Ascending aorta (tissue), 2 donors: Measurements from ENCODE around the gene GBP2. TPM values are rescaled to one million over a fixed set of nuclear protein-coding genes. Genes with fewer than 3 reads are reported as not detected.

Source experiments
- DNase-seq, 2 donors: peaks; one replicate each; pipeline ENCODE4 v3.0.0-alpha.2; 2019; ENCODE audit warnings: low spot score in 2 of 2
- H3K27ac ChIP-seq, 2 donors: fragments of 200-600 bp; sonication (generic); one replicate each; pipeline ENCODE4 v1.5.1; 2016 to 2017; ENCODE audit warnings: mild to moderate bottlenecking in 1 of 2
- H3K27me3 ChIP-seq: fragments of 200-600 bp; sonication (generic); one replicate; pipeline ENCODE4 v1.5.1; 2017
- H3K36me3 ChIP-seq, 2 donors: fragments of 200-600 bp; sonication (generic); one replicate each; pipeline ENCODE4 v1.5.1; 2016
- H3K4me1 ChIP-seq, 2 donors: fragments of 200-600 bp; sonication (generic); one replicate each; pipeline ENCODE4 v1.5.1; 2016 to 2017; ENCODE audit warnings: mild to moderate bottlenecking in 1 of 2
- H3K4me3 ChIP-seq, 2 donors: fragments of 200-600 bp; sonication (generic); one replicate each; pipeline ENCODE4 v1.5.1; 2016 to 2017; ENCODE audit warnings: mild to moderate bottlenecking in 1 of 2
- H3K9me3 ChIP-seq, 2 donors: fragments of 200-600 bp; sonication (generic); one replicate each; pipeline ENCODE4 v1.5.1; 2016
- CTCF ChIP-seq, 3 experiments: fragments of 200-600 bp in 2 of 3; fragments of 450-650 bp in 1 of 3; sonication (generic) in 2 of 3; IDR thresholded peaks; one replicate each; pipeline ENCODE4 v1.5.1; 2016 to 2019; ENCODE audit warnings: antibody characterized with exemption in 3 of 3, mild to moderate bottlenecking in 1 of 3, moderate library complexity in 1 of 3
- intact Hi-C: fragments of 100-400 bp; cut with DNase I; formaldehyde crosslinking; loops from one replicate; pipeline ENCODE4 v1.15.1; 2023
- total RNA-seq: library from RNA; depleted of rRNA; stranded (reverse); fragments of >200 nt; gene quantifications from one replicate; pipeline ENCODE4 v1.1.0, GENCODE V29; 2016

GBP2 gene
- total RNA-seq, result 72.9 TPM

- no peak for DNase-seq
These were observed at the start of gene GBP2 for GRCh38 chr1:89125913-89126580. GBP2 (minus strand) TSS chr1:89126114; CDS start chr1:89121966, 4,148 bp downstream.

GRCh38 chr1:89174491-89174890 is 48.6 kb upstream of the GBP2 start:
- H3K4me1 ChIP-seq, result no peaks in the 10 kb centered on the region
- intact Hi-C loops, result no loop called here
- no peaks in the 10 kb centered on the region for H3K9me3 ChIP-seq
- no peak overlapping the region for H3K27ac ChIP-seq
- TF ChIP-seq CTCF (IDR thresholded peaks at IDR 0.05), result no peak
- no peak overlapping the region for H3K4me3 ChIP-seq
- no peak for DNase-seq
- H3K36me3 ChIP-seq, result no peaks in the 10 kb centered on the region
- H3K27me3 ChIP-seq, result no peaks in the 10 kb centered on the region

More at GRCh38 chr1:89125913-89126580, at the start of gene GBP2:
- peak within 1 kb of the TSS; percentile 52 to 86 for H3K4me3 ChIP-seq
- H3K36me3 ChIP-seq, result peaks cover under 1 to 5% of the 10 kb centered on the region in 2 donors
- peaks cover 7 to 29% of the 10 kb centered on the region in 2 donors for H3K4me1 ChIP-seq
- no peak for TF ChIP-seq CTCF (IDR thresholded peaks at IDR 0.05)
- H3K27me3 ChIP-seq, result no peaks in the 10 kb centered on the region
- H3K27ac ChIP-seq, result peak within 1 kb of the TSS; percentile 72 to 81
- H3K9me3 ChIP-seq, result no peaks in the 10 kb centered on the region
- intact Hi-C loops, result no loop called here

- Histone ChIP-seq H3K9me3 (no peaks in the 10 kb centered on the region), H3K36me3 (no peaks in the 10 kb centered on the region), H3K27me3 (no peaks in the 10 kb centered on the region), H3K27ac (no peak overlapping the region), H3K4me1 (no peaks in the 10 kb centered on the region), H3K4me3 (no peak overlapping the region)
- intact Hi-C loops, result no loop called here
- DNase-seq, result no peak
- no peak for TF ChIP-seq CTCF (IDR thresholded peaks at IDR 0.05)
These were observed 46.7 kb upstream of the GBP2 start for GRCh38 chr1:89172468-89173143.

- H3K9me3 ChIP-seq, result no peaks in the 10 kb centered on the region
- no peak overlapping the region for H3K4me3 ChIP-seq
- H3K27ac ChIP-seq, result no peak overlapping the region
- H3K36me3 ChIP-seq, result no peaks in the 10 kb centered on the region
- no peaks in the 10 kb centered on the region for H3K27me3 ChIP-seq
- DNase-seq, result no peak
- intact Hi-C loops, result no loop called here
- no peaks in the 10 kb centered on the region for H3K4me1 ChIP-seq
- TF ChIP-seq CTCF (IDR thresholded peaks at IDR 0.05), result no peak
These were observed 45.1 kb upstream of the GBP2 start for GRCh38 chr1:89171067-89171438.

- intact Hi-C loops, result no loop called here
- TF ChIP-seq CTCF (IDR thresholded peaks at IDR 0.05), result no peak
- H3K36me3 ChIP-seq, result no peaks in the 10 kb centered on the region
These were observed 44.5 kb upstream of the GBP2 start for GRCh38 chr1:89170170-89171066.

More at GRCh38 chr1:89170170-89171066, 44.5 kb upstream of the GBP2 start:
- Histone ChIP-seq H3K4me1 (no peaks in the 10 kb centered on the region), H3K27me3 (no peaks in the 10 kb centered on the region), H3K27ac (no peak overlapping the region), H3K4me3 (no peak overlapping the region), H3K9me3 (no peaks in the 10 kb centered on the region)
- DNase-seq, result no peak
